ENCODE data around the gene TAX1BP1.

- TF ChIP-seq CTCF (conservative IDR thresholded peaks at IDR 0.05 in 1 of 2, IDR thresholded peaks at IDR 0.05 in 1 of 2; ENCODE audit: extremely low read depth in 1 of 2, insufficient read depth in 1 of 2, low read depth in 1 of 2, low read length in 2 of 2) = no peak
- no peak for TF ChIP-seq EZH2 (IDR thresholded peaks at IDR 0.05; ENCODE audit: borderline replicate concordance, low read length)
These were observed 34.8 kb upstream of the TAX1BP1 start for GRCh38 chr7:27705200-27705594.
